Jurkat, Clone E6-1 (cell line): ENCODE measurements around the gene FOXJ1.
A peak's percentile ranks its signal among the peaks of the same experiment; 100 is the strongest.

Experiments
- DNase-seq: peaks from one replicate; pipeline ENCODE4 v3.0.0-alpha.2; 2011; ENCODE audit warnings: low read depth, low spot score
- H3K4me3 ChIP-seq: 2 replicates; pipeline ENCODE4 v1.5.1; 2011; ENCODE audit warnings: mild to moderate bottlenecking, low read length, control low read depth, moderate library complexity

Gene FOXJ1

DNA sequence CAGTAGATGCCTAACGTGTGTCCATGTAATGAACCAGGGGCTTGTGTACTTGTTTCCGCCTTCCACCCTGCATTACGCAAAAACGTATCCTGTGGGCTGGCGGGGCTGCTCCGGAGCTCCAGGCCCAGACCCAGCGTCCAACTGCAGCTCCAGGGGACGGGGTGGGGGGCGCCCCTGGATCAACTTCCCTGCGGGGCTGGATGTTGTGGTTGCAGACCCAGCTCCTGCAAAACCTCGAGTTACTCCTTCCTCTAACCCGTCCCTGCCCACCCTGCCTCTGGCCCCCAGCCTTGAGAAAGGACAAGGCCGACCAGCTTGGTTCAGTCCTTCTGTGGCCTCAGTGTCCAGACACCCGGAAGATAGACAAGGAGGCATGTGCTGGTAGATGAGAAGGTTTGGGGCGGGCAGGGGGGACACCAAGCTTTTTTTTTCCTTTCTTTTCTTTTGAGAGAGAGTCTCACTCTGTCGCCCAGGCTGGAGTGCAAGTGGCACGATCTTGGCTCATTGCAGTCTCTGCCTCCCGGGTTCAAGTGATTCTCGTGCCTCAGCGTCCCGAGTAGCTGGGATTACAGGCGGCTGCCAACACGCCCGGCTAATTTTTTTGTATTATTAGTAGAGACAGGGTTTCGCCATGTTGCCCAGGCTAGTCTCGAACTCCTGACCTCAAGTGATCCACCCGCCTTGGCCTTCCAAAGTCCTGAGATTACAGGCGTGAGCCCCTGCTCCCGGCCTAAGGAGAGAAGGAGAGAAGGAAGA is 36.7 kb downstream of the FOXJ1 start:
- peak overlapping the region; percentile 92 for H3K4me3 ChIP-seq
- DNase-seq, result no peak

DNA sequence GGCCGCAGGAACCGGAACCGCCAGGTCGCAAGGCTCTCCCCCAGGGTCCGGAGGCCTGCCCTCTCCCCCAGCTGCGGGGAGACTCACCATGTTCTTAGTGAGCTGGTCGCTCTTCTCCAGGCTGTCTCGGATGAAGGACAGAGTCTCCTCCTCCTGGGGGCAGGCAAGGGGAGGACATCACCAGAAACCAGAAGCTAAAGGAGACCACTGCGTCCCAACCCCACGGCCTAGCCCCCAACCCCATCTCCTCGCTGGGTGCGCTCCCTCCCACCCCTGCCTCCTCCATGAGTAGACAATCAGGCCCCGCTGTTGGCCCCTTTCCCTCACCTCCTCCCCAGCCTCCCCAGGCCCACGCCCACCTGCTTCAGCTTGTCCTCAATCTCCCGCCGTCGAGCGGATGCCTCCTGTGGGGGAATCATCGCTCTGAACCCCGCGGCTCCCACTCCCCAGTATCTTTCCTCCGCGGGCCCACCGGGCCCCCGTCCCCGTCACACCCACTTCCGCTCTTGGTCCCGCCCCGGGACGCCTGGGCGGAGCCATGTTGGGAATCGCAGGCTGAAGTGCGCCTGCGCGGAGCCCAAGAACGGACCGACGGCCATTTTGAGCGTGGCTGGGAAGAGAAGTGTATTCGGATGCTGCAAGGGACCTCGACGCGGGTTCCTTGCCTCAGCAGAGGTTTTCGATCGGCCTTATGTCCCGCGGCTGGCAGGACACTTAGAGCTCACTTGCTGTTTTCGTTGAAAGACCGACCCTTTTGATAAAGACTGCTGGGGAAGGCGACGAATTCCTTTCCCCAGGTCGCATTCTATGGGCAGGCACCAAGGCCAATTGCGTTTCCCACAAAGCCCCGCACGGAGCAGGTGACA is 37.5 kb downstream of the FOXJ1 start, which contains the start of gene EXOC7:
Gene EXOC7 (minus strand): TSS at position 514 of the 866 bp plus-strand sequence. CDS start 95 bp downstream, at position 419.
- DNase-seq, result peak; percentile 89
- H3K4me3 ChIP-seq, result peak within 1 kb of the TSS; percentile 92

DNA sequence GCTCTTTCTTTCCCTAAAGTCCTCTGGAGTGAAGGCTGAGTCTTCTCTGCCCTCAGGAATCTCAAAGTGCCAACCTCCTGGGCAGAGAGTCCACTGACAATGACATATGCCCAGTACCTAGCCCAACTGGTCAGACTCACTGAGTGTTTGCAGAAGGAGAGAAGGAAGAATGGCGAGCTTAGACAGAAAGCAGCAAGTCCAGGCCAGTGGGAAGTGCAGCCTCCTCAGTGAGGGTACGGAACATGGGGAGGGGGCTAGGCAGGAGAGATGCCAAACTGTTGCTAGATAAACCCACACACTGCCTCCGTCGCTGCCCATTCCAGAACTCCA is 38.1 kb downstream of the FOXJ1 start:
- H3K4me3 ChIP-seq, result peak overlapping the region; percentile 92
- no peak for DNase-seq

DNA sequence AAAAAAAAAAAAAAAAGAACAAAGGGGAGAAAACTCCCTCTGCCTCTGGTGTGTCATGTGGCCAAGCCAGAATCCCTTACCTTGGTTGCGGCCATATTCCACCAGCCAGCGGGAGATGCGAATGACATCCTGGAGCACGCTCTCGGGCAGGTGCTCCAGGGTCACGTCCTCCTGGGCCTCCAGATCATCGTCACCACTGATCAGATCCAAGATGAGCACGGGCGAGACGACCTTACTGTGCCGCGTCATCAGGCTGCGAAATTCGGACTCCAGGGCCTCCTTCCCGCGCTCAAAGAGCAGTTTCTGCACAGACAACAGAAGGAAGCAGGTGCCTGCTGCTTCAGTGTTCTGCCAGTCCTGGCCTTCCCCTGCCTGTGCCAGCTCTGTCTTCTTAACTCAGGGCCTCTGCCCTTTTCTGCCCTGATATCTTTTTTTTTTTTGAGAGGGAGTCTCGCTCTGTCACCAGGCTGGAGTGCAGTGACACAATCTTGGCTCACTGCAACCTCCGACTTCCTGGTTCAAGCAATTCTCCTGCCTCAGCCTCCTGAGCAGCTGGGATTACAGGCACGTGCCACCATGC is 43.2 kb downstream of the FOXJ1 start:
- no peak overlapping the region for H3K4me3 ChIP-seq
- DNase-seq, result no peak

DNA sequence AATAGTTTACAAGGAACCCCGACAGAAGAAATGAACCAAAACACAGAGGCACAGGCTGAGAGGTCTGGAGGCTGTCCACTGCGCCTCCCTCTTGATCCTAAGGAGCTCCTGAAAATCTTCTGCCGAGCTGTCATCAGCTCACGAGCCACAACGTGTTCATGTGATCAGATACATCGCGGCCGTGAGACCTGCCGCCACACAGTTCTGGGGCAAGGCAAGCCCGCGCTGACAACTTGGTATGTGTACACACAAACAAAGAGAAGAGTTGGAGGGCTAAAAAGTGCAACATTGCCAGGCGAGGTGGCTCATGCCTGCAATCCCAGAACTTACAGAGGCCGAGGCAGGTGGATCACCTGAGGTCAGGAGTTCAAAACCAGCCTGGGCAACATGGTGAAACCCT is 45.1 kb downstream of the FOXJ1 start:
- DNase-seq, result no peak
- H3K4me3 ChIP-seq, result no peak overlapping the region

DNA sequence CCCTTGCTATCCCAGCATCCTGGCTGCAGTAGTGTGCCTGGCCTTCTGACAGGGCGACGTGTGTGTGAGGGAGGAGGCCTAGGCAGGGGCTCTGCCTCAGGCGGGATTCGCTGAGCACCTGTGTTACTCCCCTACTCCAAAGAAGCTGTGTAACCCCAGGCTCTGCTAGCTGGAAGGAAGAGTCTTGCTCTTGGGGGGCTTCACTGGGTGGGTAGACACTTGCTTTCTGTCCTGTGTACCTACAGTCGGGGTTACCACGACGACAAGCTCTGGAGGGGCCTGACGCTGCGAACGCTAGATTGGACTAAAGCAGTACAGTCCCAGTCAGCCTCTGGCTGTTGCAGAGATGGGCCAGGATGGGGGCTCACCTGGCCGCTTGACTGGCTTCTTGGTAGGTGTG is 47.0 kb downstream of the FOXJ1 start:
- H3K4me3 ChIP-seq, result no peak overlapping the region
- DNase-seq, result no peak

DNA sequence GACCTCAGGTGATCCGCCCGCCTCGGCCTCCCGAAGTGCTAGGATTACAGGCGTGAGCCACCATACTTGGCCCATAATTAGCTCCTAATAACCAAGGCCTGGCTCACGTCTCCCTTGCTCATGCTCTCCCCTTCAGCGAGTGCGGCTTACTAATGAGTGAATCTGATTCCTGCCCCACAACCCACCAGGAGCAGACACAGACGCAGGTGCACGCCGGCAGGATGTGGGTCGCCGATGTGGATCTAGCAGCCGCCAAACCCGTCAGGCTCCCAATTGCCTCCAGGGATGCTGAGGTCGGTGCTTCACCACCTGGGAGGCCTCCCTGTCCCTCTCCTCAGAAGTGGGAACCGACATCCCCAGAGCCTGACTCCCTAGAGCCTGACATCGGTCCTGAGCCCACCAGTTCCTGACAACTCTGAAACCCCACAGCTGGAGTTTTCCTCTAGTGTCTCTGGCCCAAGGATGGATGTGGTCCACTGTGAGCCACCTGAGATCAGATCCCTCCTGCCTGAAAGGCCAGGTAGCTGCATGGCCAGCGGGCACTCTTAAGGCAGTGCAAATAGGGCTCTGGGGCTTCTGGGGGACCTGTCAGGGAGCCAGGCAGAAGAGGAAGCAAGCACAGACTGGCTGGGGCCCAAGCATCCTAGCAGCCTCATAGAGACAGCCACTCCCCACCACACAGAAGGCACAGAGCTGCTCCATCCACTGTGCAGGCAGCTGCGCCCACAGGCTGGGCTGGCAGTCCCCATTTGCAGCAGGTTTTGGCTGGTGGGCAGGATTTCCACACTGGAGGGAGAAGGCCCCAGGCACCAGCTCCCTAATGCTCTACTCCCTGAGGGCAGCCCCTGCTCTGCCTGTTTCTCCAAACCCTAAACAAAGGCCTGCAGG is 48.3 kb downstream of the FOXJ1 start:
- H3K4me3 ChIP-seq, result peak overlapping the region; percentile 23
- peak; percentile 89 for DNase-seq

DNA sequence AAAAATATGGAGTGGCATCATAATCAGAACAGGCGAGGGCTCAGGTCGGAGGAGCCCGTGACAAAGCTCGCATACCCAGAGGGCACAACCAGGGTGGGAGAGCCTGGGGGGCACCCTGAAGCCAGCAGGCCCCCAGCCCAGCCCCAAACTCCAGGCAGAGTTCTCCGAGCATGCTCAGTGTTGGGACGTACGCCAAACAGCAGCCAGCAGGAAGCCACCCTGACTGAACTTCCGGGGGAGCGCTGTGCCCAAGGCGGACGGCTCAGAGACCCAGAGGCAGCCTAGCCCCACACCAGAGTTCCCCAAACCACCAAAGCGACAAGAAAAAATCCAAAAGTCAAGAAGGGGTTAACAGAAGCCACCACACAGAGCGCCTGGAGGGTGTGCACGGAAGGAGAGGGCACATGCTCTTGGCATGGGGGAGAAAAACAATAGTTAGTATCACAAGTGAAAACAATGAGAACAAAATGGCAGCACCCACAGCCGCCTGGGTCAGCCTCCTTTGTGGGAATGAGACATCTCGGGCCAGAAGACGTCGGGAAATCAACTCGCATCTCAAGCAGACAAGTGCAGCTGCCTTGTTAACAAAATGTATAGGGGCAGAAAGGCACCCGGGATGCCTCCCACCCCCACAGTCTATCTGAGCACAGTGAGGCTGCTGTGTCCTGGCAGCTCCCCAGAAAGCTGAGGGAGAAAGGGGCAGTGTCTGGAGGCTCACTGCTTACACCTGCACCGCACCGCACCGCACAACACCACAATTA is 49.3 kb downstream of the FOXJ1 start:
- H3K4me3 ChIP-seq, result peak overlapping the region; percentile 60
- peak; percentile 81 for DNase-seq

DNA sequence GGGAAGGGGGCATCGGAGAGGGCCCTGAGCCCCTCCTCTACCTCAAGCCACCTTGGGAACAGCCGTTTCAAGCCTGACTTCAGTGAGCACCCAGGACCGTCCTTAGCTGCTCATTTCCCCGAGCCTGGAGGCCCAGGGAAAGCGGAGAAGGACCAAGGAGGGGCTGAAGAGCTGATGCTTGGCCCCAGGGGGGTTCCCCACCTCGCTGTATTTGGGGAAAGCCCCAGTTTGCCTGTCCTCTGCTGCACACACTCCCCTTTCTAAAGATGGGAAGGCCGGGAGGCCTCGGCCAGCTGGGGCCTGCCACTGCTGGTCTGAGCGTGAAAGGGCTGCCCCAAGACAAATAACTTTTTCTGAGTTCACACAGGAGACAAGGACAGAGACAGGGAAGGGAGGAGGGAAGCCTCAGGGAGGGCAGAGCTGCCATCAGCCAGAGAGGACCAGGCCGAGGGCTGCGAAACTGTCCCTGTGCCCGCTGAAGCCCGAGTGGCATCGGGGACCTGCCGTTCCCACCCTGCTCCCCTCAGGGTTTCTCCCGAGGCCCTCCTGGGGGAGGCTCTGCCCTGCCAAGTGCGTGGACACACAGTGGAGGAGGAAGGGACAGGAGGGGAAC is 50.4 kb downstream of the FOXJ1 start:
- no peak for DNase-seq
- no peak overlapping the region for H3K4me3 ChIP-seq

DNA sequence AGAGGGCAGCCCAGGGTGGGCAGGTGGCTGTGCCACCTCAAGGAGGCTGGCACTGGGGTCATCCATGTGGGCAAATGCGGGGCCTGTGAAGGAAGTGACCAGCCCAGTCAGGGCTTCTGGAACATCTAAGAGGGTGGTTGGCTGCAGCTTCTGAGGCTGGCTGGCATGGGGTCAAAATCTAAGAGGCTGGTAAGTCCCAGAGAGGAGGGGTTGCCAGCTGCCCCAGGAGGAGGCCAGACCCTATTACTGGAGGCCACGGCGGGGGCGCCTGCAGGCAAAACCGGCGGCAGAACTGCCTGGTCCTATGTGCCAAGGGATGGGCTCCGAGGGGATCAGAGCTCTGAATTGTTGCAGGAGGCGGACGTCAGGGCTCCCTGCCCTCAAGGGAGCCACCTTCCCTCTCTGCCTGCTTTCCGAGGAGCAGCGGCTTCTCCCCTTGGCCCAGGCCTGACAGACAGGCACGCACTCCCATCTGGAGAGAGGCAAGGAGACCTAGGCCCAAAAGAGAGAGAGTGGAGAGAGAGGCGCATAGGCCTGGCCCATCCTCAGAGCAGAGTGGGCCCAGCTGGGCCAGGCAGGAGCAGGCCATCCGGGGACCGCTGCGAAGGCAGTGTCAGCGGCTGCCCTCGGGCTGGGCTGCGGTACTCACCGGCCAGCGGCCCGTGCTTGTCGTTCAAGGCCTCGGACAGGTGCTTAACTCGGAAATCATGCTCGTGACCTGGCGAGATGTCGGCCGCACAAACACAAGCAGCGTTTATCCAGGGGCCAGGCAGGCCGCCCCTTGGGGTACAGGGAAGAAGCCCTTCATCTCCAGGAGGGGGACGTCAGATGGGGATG is 51.1 kb downstream of the FOXJ1 start:
- DNase-seq, result no peak
- H3K4me3 ChIP-seq, result no peak overlapping the region

DNA sequence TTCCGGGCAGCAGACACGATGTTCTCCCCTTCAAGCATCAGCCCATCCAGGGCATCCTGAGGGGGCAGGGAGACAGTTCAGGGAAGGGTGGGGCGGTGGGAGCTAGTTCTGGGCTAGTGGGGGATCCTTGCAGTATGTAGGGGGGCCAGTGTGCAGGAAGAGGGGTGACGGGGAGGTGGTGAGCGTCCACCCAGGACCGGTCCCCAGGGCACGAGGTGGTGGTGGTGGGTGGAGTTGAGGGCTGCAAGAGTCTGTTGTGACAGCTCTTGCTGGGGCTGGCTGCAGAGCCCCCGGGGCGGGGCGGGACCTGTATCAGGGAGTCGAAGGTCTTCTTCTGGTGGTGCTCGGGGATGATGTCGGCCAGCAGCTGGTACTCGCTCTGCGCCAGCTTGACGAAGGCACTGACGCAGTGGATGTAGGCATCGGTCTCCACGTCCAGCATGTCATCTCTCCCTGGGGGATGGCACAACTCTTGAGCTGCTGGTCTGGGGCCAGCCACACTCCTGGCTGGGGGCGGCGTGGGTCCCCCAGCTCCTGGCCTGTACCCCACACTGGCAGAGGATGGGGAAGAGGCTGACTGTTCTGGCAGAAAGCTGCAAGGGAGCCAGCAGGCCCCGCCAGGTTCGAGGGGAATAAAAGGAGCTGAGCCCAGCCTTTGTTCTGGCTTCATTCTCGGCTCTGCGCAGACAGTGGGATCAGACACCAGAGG is 52.0 kb downstream of the FOXJ1 start:
- H3K4me3 ChIP-seq, result no peak overlapping the region
- no peak for DNase-seq

DNA sequence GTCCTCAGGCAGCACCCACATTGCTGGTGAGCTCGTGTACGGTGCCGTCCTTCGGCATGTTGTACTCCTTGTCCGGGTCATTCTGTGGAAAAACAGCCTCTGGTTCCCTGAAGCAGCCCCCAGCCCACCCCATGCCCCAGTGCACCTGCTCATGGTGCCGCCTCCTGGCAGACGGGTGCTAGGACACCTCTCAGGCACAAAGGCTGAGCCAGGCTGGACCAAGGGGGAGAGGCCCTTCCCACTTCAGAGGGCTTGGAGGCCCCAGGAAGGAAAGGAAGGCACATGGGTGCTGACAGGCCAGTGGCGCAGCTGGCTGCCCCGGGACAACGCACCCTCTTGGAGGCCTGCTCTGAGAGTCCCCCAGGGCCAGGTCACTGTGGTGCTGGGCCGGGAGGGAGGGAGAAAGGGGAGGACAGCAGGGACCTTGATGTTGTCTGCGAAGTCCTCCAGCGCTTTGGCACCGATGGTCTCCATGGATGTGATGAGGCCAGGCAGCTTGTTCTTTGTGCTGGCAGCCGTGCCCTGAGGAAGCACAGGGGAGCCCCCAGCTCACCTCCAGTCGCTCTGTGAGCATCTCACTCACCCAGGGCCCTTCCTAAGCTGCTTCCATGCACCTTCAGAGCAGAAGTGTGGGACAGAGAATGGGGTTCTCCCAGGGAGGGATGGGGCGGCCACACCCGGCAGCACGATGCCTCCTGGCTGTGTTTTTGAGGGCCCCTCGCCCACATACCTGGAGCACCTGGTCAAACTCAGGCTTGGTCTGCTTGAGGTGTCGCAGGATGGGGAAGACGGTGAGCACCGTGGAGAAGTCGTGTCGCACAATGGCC is 52.8 kb downstream of the FOXJ1 start:
- H3K4me3 ChIP-seq, result no peak overlapping the region
- DNase-seq, result no peak

DNA sequence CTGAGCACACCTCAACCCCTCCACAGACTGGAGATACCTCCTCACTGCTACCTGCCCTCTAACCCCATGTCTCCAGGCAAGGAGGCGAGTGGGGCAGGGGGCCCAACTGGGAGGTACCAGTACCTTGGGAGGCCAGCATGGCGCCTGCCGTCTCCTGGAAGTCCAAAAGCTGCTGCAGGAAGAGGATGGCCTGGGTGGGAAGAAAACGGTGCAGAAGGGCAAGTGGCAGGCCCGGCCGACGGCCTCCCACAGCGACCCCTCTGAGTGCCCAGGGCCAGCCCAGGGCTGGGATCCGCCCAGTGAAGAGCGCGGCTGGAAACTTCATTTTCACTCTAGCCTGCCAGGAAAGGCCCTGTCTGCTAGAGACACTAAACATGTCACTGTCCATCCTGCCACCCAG is 53.5 kb downstream of the FOXJ1 start:
- no peak for DNase-seq
- H3K4me3 ChIP-seq, result no peak overlapping the region

DNA sequence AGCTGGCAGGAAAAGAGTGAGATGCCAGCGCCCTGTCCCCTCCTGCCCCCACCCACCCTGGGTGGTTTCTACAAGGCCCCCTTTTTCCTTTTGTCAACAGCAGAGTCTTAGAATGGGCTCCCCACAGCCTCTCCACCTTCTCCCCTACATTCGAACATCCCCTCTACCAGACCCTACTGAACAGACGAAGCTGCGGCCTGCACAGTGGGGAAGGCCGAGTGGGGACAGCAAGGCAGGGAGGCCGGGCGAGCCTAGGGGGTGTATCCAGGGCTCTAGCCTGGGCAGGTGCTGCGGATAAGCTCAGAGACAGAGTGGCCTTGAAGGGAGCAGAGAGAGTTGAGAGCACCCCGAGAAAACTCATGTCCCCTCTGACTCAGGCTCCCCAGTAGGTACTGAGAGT is 54.7 kb downstream of the FOXJ1 start:
- DNase-seq, result no peak
- H3K4me3 ChIP-seq, result no peak overlapping the region
